GM12878 (cell line): Measurements from ENCODE around the gene TRAF3IP1.

Experiments used
- ATF3 ChIP-seq: IDR thresholded peaks from 2 replicates; pipeline ENCODE4 v1.6.1; 2011; ENCODE audit warnings: low read depth, mild to moderate bottlenecking, low read length, moderate library complexity, borderline replicate concordance; ENCODE audit errors: extremely low read depth
- BCL3 ChIP-seq: IDR thresholded peaks from 2 replicates; pipeline ENCODE4 v1.6.1; 2011; ENCODE audit warnings: borderline replicate concordance, low read depth, mild to moderate bottlenecking, moderate library complexity, low read length; ENCODE audit not compliant: insufficient read depth, poor library complexity, severe bottlenecking
- BMI1 ChIP-seq: fragments of 450-650 bp; IDR thresholded peaks from 2 replicates; pipeline ENCODE4 v1.6.1; 2016; ENCODE audit warnings: mild to moderate bottlenecking, moderate library complexity, borderline replicate concordance
- CREB1 ChIP-seq: IDR thresholded peaks from 2 replicates; pipeline ENCODE4 v1.6.1; 2012; ENCODE audit warnings: low read depth, mild to moderate bottlenecking, inconsistent platforms
- CTCF ChIP-seq, 3 experiments: IDR thresholded peaks in 2 of 3; conservative IDR thresholded peaks in 1 of 3; 2 replicates each; pipeline ENCODE4 v1.5.1; 2011; ENCODE audit warnings: low read depth in 3 of 3, low read length in 3 of 3, mild to moderate bottlenecking in 3 of 3, control low read depth in 2 of 3, moderate library complexity in 2 of 3, inconsistent platforms in 1 of 3, mixed read lengths in 1 of 3; ENCODE audit not compliant: control insufficient read depth in 2 of 3, insufficient read depth in 1 of 3; ENCODE audit errors: extremely low read depth in 1 of 3
- E4F1 ChIP-seq: fragments of 450-650 bp; IDR thresholded peaks from 2 replicates; pipeline ENCODE4 v1.6.1; 2018; ENCODE audit warnings: borderline replicate concordance, mild to moderate bottlenecking; ENCODE audit not compliant: partially characterized antibody
- EZH2 ChIP-seq: IDR thresholded peaks from 2 replicates; pipeline ENCODE4 v1.6.1; 2012; ENCODE audit warnings: low read depth, mild to moderate bottlenecking, control low read depth, inconsistent platforms, low read length, borderline replicate concordance; ENCODE audit not compliant: control insufficient read depth
- MEF2A ChIP-seq: IDR thresholded peaks from 2 replicates; pipeline ENCODE4 v1.6.1; 2011; ENCODE audit warnings: low read depth, mild to moderate bottlenecking, low read length, moderate library complexity; ENCODE audit not compliant: insufficient read depth
- MYC ChIP-seq: IDR thresholded peaks from 2 replicates; pipeline ENCODE4 v1.6.1; 2011; ENCODE audit warnings: mild to moderate bottlenecking, low read length, moderate library complexity, inconsistent platforms; ENCODE audit not compliant: insufficient read depth, insufficient replicate concordance, insufficient read length, severe bottlenecking
- NFXL1 ChIP-seq: fragments of 450-650 bp; IDR thresholded peaks from 2 replicates; pipeline ENCODE4 v1.6.1; 2017; ENCODE audit warnings: antibody characterized with exemption, mild to moderate bottlenecking, borderline replicate concordance
- POU2F2 ChIP-seq: IDR thresholded peaks from 3 replicates; pipeline ENCODE4 v1.6.1; 2011; ENCODE audit warnings: low read depth, mild to moderate bottlenecking, low read length, borderline replicate concordance
- RFX5 ChIP-seq: IDR thresholded peaks from 2 replicates; pipeline ENCODE4 v1.6.1; 2011; ENCODE audit warnings: low read depth, low read length, improper control_type of control experiment
- ZNF274 ChIP-seq: IDR thresholded peaks from one replicate; pipeline ENCODE4 v1.8.0; 2011; ENCODE audit not compliant: insufficient read length, insufficient read depth

GRCh38 chr2:238450440-238450861 is 130.1 kb downstream of the TRAF3IP1 start:
- TF ChIP-seq MYC (no peak), EZH2 (no peak), MEF2A (no peak), CTCF (IDR thresholded peaks at IDR 0.05 in 2 of 3, conservative IDR thresholded peaks at IDR 0.05 in 1 of 3; ENCODE audit: control insufficient read depth in 2 of 3, extremely low read depth in 1 of 3, insufficient read depth in 1 of 3, low read depth in 3 of 3, low read length in 3 of 3) (no peak), NFXL1 (no peak), ATF3 (no peak), ZNF274 (no peak), BCL3 (no peak), E4F1 (no peak), CREB1 (no peak), POU2F2 (no peak), RFX5 (no peak), BMI1 (no peak)
